GM19025 (cell line): ENCODE measurements around the gene RNF175.
"Not testable (repeated sequence)": the region's sequence is repeated elsewhere in the genome, so short reads cannot be mapped to it uniquely, and the experiment has no call there.

Experiments
- ATAC-seq: cut with Tn5 transposase; IDR thresholded peaks from one replicate; pipeline ENCODE4 v1.9.1; 2021; ENCODE audit warnings: mild to moderate bottlenecking, low read depth, moderate library complexity; ENCODE audit not compliant: unreplicated experiment

Gene RNF175

DNA sequence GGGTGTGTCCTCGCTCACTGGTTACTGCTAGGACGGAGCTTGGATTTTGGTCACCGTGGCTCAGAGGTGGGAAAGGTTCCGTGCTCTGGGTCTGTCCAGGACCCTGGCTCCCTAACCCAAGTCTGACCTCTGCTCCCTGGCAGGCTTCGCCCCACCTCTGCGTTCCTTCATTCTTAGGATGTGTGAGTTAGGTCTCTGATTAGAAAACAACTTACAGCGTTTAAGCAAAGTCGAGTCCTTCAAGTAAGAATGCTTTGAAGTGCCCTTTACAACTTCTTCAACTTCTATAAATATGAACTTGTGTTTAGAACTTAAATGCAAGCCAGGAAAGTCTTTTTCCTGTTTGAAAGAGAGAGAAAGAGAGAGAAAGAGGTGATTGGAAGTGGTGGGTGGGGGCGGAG lies 74.9 kb downstream of the RNF175 start:
- ATAC-seq = no peak

DNA sequence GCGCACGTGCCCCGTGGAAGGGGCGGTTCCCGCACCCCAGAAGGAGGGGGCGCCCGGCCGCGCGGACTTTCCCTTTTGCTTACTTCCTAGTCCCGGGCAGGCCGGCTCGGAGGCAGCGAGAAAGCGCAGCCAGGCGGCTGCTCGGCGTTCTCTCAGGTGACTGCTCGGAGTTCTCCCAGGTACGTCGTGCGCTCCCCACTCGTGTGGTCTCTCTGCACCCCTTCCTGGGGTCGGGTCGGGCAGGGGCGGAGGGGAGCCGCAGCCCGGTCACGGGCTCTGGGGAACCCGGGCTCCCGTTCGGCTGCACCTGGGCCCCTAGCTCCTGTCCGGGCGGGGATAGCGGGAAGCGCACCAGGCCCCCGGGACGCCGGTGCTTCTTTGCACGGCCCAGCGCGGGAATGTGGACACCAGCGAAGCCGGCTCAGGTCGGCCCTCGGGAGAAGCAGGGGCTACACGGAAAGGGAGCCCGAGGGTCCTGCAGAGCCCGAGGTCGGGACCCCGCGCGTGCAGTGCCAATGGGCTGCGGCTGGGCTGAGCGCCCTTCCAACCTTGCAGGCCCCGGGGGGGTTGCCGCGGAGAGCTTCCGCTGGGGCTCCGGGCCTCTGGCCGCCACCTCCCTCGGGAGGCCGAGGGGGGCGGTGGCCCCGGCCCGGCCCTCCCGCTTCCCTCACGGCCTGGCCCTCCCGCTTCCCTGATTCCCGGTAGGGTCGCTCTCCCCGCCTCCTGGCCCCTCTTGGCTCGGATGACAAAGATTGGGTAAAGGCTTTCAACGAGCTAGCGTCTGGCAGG lies 75.4 kb downstream of the RNF175 start, which contains the start of gene TLR2:
Gene TLR2, plus strand, starts transcription at position 99 of the 789 bp plus-strand sequence. CDS start 18,628 bp downstream, outside the sequence.
- peak; percentile 91 for ATAC-seq

DNA sequence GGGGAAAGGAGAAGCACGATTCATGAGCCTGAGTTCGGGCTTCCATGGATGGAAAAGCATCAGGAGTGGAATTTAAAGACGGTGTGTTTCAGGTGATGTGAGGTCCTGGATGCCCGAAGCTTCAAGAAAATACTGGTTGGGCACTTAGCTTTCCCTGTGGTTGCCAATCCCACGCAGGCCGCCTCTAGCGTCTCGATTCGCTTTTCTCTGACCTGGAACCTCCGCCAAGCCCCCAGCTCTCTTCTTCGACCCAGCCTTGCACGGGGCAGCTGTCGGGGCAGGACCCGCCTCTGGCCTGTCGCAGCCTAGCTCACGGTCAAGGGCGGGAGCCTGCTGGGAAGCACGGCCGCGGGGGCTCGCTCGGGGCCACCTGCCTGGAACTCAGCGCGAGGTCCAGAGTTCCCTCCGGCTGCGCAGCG lies 76.1 kb downstream of the RNF175 start:
- no peak for ATAC-seq

DNA sequence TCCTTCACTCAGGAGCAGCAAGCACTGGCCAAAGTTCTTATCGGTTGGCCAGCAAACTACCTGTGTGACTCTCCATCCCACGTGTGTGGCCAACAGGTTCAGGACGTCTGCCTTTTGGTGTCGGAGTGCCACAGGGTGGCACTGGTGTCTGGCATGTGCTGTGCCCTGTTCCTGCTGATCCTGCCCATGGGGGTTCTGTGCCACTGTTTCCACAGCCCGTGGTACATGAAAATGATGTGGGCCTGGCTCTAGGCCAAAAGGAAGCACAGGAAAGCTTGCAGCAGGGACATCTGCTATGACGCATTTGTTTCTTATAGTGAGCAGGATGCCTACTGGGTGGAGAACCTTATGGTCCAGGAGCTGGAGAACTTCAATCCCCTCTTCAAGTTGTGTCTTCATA lies 80.3 kb downstream of the RNF175 start:
- no peak for ATAC-seq

DNA sequence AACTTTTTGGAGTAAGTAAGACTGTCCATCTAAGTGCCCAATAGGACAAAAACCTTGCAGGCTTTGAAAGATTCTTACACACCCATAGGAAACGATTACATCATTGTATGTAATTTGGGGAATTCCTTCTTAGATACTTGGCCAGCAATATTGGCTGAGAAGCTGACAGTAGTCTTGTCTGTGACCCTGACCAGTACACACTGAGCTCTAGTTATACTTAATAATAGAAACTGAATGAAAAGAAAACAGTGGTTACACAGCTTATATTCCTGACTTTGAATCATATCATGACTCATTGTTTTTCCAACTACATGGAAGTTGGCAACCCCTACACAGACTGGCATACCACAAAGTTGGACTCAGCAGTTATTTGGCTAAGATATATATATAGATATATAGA lies 82.8 kb downstream of the RNF175 start:
- no peak for ATAC-seq

GRCh38 chr4:153676486-153676885 lies 83.3 kb downstream of the RNF175 start:
- no peak for ATAC-seq

DNA sequence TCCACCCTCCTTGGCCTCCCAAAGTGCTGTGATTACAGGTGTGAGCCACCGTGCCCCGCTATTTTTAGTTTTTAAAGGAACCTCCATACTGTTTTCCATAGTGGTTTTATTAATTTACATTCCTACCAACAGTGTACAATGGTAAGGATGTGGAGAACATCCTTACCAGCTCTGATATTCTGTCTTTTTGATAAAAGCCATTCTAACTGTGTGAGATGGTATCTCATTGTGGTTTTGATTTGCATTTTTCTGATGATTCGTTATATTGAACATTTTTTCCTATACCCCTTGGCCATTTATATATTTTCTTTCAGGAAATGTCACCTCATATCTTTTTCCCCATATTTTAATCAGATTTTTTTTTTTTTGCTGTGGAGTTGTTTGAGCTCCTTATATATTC lies 90.0 kb downstream of the RNF175 start:
- no peak for ATAC-seq

- ATAC-seq = no peak
These were observed 91.2 kb downstream of the RNF175 start for GRCh38 chr4:153668647-153669046.

DNA sequence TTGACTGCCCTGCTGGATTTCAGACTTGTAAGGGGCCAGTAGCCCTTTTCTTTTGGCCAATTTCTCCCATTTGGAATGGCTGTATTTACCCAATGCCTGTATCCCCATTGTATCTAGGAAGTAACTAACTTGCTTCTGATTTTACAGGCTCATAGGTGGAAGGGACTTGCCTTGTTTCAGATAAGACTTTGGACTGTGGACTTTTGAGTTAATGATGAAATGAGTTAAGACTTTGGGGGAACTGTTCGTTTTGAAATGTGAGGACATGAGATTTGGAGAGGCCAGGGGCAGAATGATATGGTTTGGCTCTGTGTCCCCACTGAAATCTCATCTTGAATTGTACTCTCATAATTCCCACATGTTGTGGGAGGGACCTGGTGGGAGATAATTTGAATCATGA lies 93.3 kb downstream of the RNF175 start:
- not testable (repeated sequence) for ATAC-seq

DNA sequence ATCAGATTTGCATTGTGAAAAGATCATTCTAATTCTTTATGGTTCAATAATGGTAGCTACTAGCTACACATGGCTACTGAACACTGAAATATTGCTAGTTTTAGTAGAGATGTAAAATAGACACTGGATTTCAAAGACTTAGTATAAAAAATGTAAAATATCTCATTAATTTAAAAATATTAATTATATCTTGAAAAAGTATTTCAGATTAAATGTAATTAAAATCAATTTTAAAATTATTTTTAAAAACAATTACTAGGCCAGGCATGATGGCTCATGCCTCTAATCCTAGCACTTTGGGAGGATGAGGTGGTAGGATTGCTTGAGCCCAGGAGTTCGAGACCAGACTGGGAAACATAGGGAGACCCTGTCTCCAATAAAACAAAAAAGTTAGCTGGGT lies 96.2 kb downstream of the RNF175 start:
- no peak for ATAC-seq

GRCh38 chr4:153661908-153662307 lies 97.9 kb downstream of the RNF175 start:
- no peak for ATAC-seq

GRCh38 chr4:153661215-153661822 lies 98.5 kb downstream of the RNF175 start:
- no peak for ATAC-seq
